K562 (cell line): ENCODE results near the gene CDADC1.

Experiments
- CBX1 ChIP-seq: sonication (generic); IDR thresholded peaks from 2 replicates; pipeline ENCODE4 v1.6.1; 2016; ENCODE audit warnings: antibody characterized with exemption, low read depth, mild to moderate bottlenecking
- CREB1 ChIP-seq, 2 experiments: sonication (generic) in 1 of 2; formaldehyde crosslinking in 1 of 2; IDR thresholded peaks; 2 replicates each; pipeline versions ENCODE4 v1.6.1 to v1.8.0; 2012 to 2022; ENCODE audit warnings: inconsistent platforms in 1 of 2, mild to moderate bottlenecking in 1 of 2, missing genetic modification reagents in 1 of 2, moderate library complexity in 1 of 2
- GATAD2A ChIP-seq: fragments of 450-650 bp; IDR thresholded peaks from 2 replicates; pipeline ENCODE4 v1.6.1; 2017
- MAFG ChIP-seq: fragments of 450-650 bp; conservative IDR thresholded peaks from 2 replicates; pipeline ENCODE4 v1.6.1; 2016; ENCODE audit warnings: missing genetic modification characterization, missing compliant biosample characterization
- NR2C2 ChIP-seq, 2 experiments: fragments of 200-800 bp in 1 of 2; sonication (Bioruptor generic) in 1 of 2; sonication (generic) in 1 of 2; formaldehyde crosslinking in 1 of 2; IDR thresholded peaks; 2 replicates each; pipeline versions ENCODE4 v1.6.1 to v1.8.0; 2016 to 2022; ENCODE audit warnings: mild to moderate bottlenecking in 1 of 2, missing compliant biosample characterization in 1 of 2, missing genetic modification characterization in 1 of 2, missing genetic modification reagents in 1 of 2
- NRF1 ChIP-seq, 2 experiments: fragments of 450-650 bp; IDR thresholded peaks in 1 of 2; conservative IDR thresholded peaks in 1 of 2; 2 replicates each; pipeline ENCODE4 v1.6.1; 2014; ENCODE audit warnings: mild to moderate bottlenecking in 2 of 2
- POLR2AphosphoS5 ChIP-seq: IDR thresholded peaks from 2 replicates; pipeline ENCODE4 v1.6.1; 2011; ENCODE audit warnings: mild to moderate bottlenecking, low read depth, low read length, moderate library complexity; ENCODE audit not compliant: control insufficient read depth, insufficient read depth
- SP1 ChIP-seq: sonication (generic); formaldehyde crosslinking; IDR thresholded peaks from 2 replicates; pipeline ENCODE4 v1.8.1; 2022; ENCODE audit warnings: mild to moderate bottlenecking, missing genetic modification reagents
- YY1 ChIP-seq, 3 experiments: IDR thresholded peaks; 2 replicates each; pipeline ENCODE4 v1.6.1; 2011; ENCODE audit warnings: low read length in 2 of 3, mild to moderate bottlenecking in 2 of 3, moderate library complexity in 2 of 3, borderline replicate concordance in 1 of 3, control low read depth in 1 of 3, low read depth in 1 of 3; ENCODE audit not compliant: insufficient read depth in 3 of 3, insufficient replicate concordance in 2 of 3, control insufficient read depth in 1 of 3, insufficient read length in 1 of 3; ENCODE audit errors: extremely low read depth in 1 of 3
- ZBED1 ChIP-seq: IDR thresholded peaks from 2 replicates; pipeline ENCODE4 v1.6.1; 2014
- TF ChIP-seq, protein P1 (sequence below), 3 experiments: IDR thresholded peaks in 2 of 3; conservative IDR thresholded peaks in 1 of 3; 2 replicates each; pipeline ENCODE4 v1.5.1; 2011 to 2012; ENCODE audit warnings: low read length in 3 of 3, mild to moderate bottlenecking in 3 of 3, control low read depth in 2 of 3, improper control_type of control experiment in 1 of 3, inconsistent platforms in 1 of 3, low read depth in 1 of 3, mixed read lengths in 1 of 3, moderate library complexity in 1 of 3; ENCODE audit not compliant: insufficient read depth in 2 of 3
- TF ChIP-seq, protein P2 (sequence below): fragments of 450-650 bp; IDR thresholded peaks from 2 replicates; pipeline ENCODE4 v1.6.1; 2016; ENCODE audit warnings: borderline replicate concordance
- TF ChIP-seq, protein P3 (sequence below): sonication (generic); formaldehyde crosslinking; IDR thresholded peaks from 2 replicates; pipeline ENCODE4 v1.8.1; 2023; ENCODE audit warnings: mild to moderate bottlenecking, missing genetic modification reagents
- TF ChIP-seq, protein P4 (sequence below): fragments of 250-450 bp; sonication (Bioruptor Pico); IDR thresholded peaks from 2 replicates; pipeline ENCODE4 v1.5.0; 2020; ENCODE audit warnings: mild to moderate bottlenecking

DNA sequence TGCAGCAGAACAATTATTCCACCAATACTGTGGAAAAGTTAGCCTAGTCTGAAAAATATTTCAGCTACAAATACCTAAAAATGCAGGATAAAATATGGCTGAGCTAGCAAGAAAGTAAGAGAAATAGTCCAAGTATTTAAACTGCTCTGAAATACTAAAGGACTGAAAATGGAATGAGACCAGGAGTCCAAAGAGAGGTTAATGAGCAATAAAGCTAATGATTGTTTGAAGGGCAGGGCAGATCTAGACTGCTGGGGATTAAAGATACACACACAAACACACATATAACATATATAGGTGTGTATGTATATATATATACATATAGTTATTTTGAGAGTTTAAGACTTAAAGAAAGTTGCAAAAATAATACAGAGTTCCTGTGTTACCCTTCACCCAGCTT is 2.6 kb upstream of the CDADC1 start:
- TF ChIP-seq NR2C2 (CRISPR knock-in tag; IDR thresholded peaks at IDR 0.05): no peak
- TF ChIP-seq NR2C2 (tag; IDR thresholded peaks at IDR 0.05): no peak
- TF ChIP-seq CBX1: no peak
- TF ChIP-seq, protein P1, sequence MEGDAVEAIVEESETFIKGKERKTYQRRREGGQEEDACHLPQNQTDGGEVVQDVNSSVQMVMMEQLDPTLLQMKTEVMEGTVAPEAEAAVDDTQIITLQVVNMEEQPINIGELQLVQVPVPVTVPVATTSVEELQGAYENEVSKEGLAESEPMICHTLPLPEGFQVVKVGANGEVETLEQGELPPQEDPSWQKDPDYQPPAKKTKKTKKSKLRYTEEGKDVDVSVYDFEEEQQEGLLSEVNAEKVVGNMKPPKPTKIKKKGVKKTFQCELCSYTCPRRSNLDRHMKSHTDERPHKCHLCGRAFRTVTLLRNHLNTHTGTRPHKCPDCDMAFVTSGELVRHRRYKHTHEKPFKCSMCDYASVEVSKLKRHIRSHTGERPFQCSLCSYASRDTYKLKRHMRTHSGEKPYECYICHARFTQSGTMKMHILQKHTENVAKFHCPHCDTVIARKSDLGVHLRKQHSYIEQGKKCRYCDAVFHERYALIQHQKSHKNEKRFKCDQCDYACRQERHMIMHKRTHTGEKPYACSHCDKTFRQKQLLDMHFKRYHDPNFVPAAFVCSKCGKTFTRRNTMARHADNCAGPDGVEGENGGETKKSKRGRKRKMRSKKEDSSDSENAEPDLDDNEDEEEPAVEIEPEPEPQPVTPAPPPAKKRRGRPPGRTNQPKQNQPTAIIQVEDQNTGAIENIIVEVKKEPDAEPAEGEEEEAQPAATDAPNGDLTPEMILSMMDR (IDR thresholded peaks at IDR 0.05 in 2 of 3, conservative IDR thresholded peaks at IDR 0.05 in 1 of 3; ENCODE audit: insufficient read depth in 2 of 3, low read depth in 1 of 3, low read length in 3 of 3): no peak
- TF ChIP-seq, protein P2, sequence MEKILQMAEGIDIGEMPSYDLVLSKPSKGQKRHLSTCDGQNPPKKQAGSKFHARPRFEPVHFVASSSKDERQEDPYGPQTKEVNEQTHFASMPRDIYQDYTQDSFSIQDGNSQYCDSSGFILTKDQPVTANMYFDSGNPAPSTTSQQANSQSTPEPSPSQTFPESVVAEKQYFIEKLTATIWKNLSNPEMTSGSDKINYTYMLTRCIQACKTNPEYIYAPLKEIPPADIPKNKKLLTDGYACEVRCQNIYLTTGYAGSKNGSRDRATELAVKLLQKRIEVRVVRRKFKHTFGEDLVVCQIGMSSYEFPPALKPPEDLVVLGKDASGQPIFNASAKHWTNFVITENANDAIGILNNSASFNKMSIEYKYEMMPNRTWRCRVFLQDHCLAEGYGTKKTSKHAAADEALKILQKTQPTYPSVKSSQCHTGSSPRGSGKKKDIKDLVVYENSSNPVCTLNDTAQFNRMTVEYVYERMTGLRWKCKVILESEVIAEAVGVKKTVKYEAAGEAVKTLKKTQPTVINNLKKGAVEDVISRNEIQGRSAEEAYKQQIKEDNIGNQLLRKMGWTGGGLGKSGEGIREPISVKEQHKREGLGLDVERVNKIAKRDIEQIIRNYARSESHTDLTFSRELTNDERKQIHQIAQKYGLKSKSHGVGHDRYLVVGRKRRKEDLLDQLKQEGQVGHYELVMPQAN: no peak
- no peak for TF ChIP-seq POLR2AphosphoS5
- TF ChIP-seq NRF1 (conservative IDR thresholded peaks at IDR 0.05 in 1 of 2, IDR thresholded peaks at IDR 0.05 in 1 of 2): no peak
- TF ChIP-seq YY1 (IDR thresholded peaks at IDR 0.05; ENCODE audit: borderline replicate concordance in 1 of 3, control insufficient read depth in 1 of 3, extremely low read depth in 1 of 3, insufficient read depth in 3 of 3, insufficient read length in 1 of 3, insufficient replicate concordance in 2 of 3, low read depth in 1 of 3, low read length in 2 of 3): no peak
- TF ChIP-seq ZBED1: no peak
- no peak for TF ChIP-seq GATAD2A
- TF ChIP-seq, protein P3, sequence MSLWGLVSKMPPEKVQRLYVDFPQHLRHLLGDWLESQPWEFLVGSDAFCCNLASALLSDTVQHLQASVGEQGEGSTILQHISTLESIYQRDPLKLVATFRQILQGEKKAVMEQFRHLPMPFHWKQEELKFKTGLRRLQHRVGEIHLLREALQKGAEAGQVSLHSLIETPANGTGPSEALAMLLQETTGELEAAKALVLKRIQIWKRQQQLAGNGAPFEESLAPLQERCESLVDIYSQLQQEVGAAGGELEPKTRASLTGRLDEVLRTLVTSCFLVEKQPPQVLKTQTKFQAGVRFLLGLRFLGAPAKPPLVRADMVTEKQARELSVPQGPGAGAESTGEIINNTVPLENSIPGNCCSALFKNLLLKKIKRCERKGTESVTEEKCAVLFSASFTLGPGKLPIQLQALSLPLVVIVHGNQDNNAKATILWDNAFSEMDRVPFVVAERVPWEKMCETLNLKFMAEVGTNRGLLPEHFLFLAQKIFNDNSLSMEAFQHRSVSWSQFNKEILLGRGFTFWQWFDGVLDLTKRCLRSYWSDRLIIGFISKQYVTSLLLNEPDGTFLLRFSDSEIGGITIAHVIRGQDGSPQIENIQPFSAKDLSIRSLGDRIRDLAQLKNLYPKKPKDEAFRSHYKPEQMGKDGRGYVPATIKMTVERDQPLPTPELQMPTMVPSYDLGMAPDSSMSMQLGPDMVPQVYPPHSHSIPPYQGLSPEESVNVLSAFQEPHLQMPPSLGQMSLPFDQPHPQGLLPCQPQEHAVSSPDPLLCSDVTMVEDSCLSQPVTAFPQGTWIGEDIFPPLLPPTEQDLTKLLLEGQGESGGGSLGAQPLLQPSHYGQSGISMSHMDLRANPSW: no peak
- no peak for TF ChIP-seq SP1 (CRISPR knock-in tag)
- TF ChIP-seq, protein P4, sequence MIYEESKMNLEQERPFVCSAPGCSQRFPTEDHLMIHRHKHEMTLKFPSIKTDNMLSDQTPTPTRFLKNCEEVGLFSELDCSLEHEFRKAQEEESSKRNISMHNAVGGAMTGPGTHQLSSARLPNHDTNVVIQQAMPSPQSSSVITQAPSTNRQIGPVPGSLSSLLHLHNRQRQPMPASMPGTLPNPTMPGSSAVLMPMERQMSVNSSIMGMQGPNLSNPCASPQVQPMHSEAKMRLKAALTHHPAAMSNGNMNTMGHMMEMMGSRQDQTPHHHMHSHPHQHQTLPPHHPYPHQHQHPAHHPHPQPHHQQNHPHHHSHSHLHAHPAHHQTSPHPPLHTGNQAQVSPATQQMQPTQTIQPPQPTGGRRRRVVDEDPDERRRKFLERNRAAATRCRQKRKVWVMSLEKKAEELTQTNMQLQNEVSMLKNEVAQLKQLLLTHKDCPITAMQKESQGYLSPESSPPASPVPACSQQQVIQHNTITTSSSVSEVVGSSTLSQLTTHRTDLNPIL (CRISPR knock-in tag): no peak
- TF ChIP-seq MAFG (tag): no peak
- TF ChIP-seq CREB1 (IDR thresholded peaks at IDR 0.05): no peak
- TF ChIP-seq CREB1 (CRISPR knock-in tag; IDR thresholded peaks at IDR 0.05): no peak
